IMR-90 (cell line): ENCODE measurements around the gene UNKL. TPM values are rescaled to one million over a fixed set of nuclear protein-coding genes. Genes with fewer than 3 reads are reported as not detected.
A peak's percentile ranks its signal among the peaks of the same experiment; 100 is the strongest.

ENCODE experiments used
- ATAC-seq: fragments of 200-7000 bp; cut with Tn5 transposase; 2 replicates; pipeline ENCODE4 v1.9.1; 2020; ENCODE audit warnings: low read depth, mild to moderate bottlenecking, moderate library complexity
- BruUV-seq: library from RNA; stranded (reverse); fragments of 400-500 nt; replicated peaks from 2 replicates; lab custom pipeline; 2021; lab: Mats Ljungman, UMichigan
- CTCF ChIA-PET: fragments of 300-600 bp; formaldehyde crosslinking; extraction: SDS; loops from one replicate; lab custom pipeline; 2021; ENCODE audit warnings: antibody characterized with exemption; lab: Yijun Ruan, JAX
- POLR2A ChIA-PET: fragments of 300-600 bp; sonication (Branson Sonifier 250); formaldehyde crosslinking; loops from one replicate; lab custom pipeline; 2022; ENCODE audit warnings: antibody characterized with exemption; ENCODE audit not compliant: unreplicated experiment; lab: Charles Lee
- DNase-seq: peaks from one replicate; pipeline ENCODE4 v3.0.0; 2013
- H2AFZ ChIP-seq: replicated peaks from 2 replicates; pipeline ENCODE3; 2013; ENCODE audit warnings: low read length, mild to moderate bottlenecking; ENCODE audit not compliant: poor library complexity
- H2AK5ac ChIP-seq: 2 replicates; pipeline ENCODE4 v1.6.1; 2013; ENCODE audit warnings: low read depth, low read length, inconsistent platforms
- H2AK9ac ChIP-seq: replicated peaks from 2 replicates; pipeline ENCODE3; 2013; ENCODE audit warnings: mild to moderate bottlenecking, low read depth, low read length, moderate library complexity; ENCODE audit not compliant: poor library complexity
- H2BK120ac ChIP-seq: 2 replicates; pipeline ENCODE4 v1.6.1; 2013; ENCODE audit warnings: low read depth, low read length, inconsistent platforms
- H2BK15ac ChIP-seq: 3 replicates; pipeline ENCODE4 v1.6.1; 2013; ENCODE audit warnings: low read depth, low read length, inconsistent platforms
- H2BK20ac ChIP-seq: 2 replicates; pipeline ENCODE4 v1.6.1; 2013; ENCODE audit warnings: low read depth, mild to moderate bottlenecking, inconsistent platforms, low read length, moderate library complexity
- H2BK5ac ChIP-seq: 2 replicates; pipeline ENCODE4 v1.6.1; 2013; ENCODE audit warnings: mild to moderate bottlenecking, low read depth, low read length, inconsistent platforms; ENCODE audit not compliant: poor library complexity, severe bottlenecking
- H3K14ac ChIP-seq: replicated peaks from 2 replicates; pipeline ENCODE4 v1.6.1; 2013; ENCODE audit warnings: low read depth, low read length, inconsistent platforms
- H3K18ac ChIP-seq: 2 replicates; pipeline ENCODE4 v1.6.1; 2013; ENCODE audit warnings: low read depth, low read length, control low read depth
- H3K23ac ChIP-seq: 2 replicates; pipeline ENCODE4 v1.6.1; 2013; ENCODE audit warnings: low read depth, low read length, inconsistent platforms
- H3K27ac ChIP-seq: 2 replicates; pipeline ENCODE4 v1.5.1; 2013; ENCODE audit warnings: mild to moderate bottlenecking, control low read depth, low read length; ENCODE audit not compliant: insufficient read depth
- H3K27me3 ChIP-seq: 2 replicates; pipeline ENCODE4 v1.6.1; 2013; ENCODE audit warnings: low read length; ENCODE audit not compliant: control insufficient read depth, insufficient read depth
- H3K36me3 ChIP-seq: 2 replicates; pipeline ENCODE4 v1.6.1; 2013; ENCODE audit warnings: low read length, mixed read lengths; ENCODE audit not compliant: control insufficient read depth, insufficient read depth
- H3K4ac ChIP-seq: 2 replicates; pipeline ENCODE4 v1.6.1; 2013; ENCODE audit warnings: low read depth, low read length, inconsistent platforms
- H3K4me1 ChIP-seq: 2 replicates; pipeline ENCODE4 v1.6.1; 2013; ENCODE audit warnings: low read length, mixed read lengths; ENCODE audit not compliant: control insufficient read depth, insufficient read depth
- H3K4me2 ChIP-seq: 2 replicates; pipeline ENCODE4 v1.6.1; 2013; ENCODE audit warnings: low read depth, mild to moderate bottlenecking, control low read depth, low read length, moderate library complexity
- H3K4me3 ChIP-seq: 2 replicates; pipeline ENCODE4 v1.5.1; 2013; ENCODE audit warnings: low read depth, mild to moderate bottlenecking, control low read depth, low read length, moderate library complexity; ENCODE audit not compliant: insufficient read depth
- H3K56ac ChIP-seq: 2 replicates; pipeline ENCODE4 v1.6.1; 2013; ENCODE audit warnings: low read length, inconsistent platforms; ENCODE audit not compliant: insufficient read depth; ENCODE audit errors: extremely low read depth
- H3K79me1 ChIP-seq, 2 experiments: 2 replicates each; pipeline ENCODE4 v1.6.1; 2013; ENCODE audit warnings: low read length in 2 of 2, inconsistent platforms in 1 of 2, low read depth in 1 of 2
- H3K9ac ChIP-seq: 2 replicates; pipeline ENCODE4 v1.6.1; 2013; ENCODE audit warnings: low read depth, low read length, control low read depth
- H3K9me1 ChIP-seq: 2 replicates; pipeline ENCODE4 v1.6.1; 2013; ENCODE audit warnings: low read length, inconsistent platforms; ENCODE audit not compliant: insufficient read depth
- H3K9me3 ChIP-seq: 2 replicates; pipeline ENCODE4 v1.6.1; 2013; ENCODE audit warnings: low read length; ENCODE audit not compliant: control insufficient read depth, insufficient read depth
- H4K20me1 ChIP-seq: 2 replicates; pipeline ENCODE4 v1.6.1; 2013; ENCODE audit warnings: low read length, inconsistent platforms; ENCODE audit not compliant: insufficient read depth
- H4K5ac ChIP-seq: 2 replicates; pipeline ENCODE4 v1.6.1; 2013; ENCODE audit warnings: mild to moderate bottlenecking, low read depth, low read length, control low read depth
- H4K8ac ChIP-seq, 2 experiments: 2 replicates each; pipeline ENCODE4 v1.6.1; 2013; ENCODE audit warnings: low read depth in 2 of 2, low read length in 2 of 2, control low read depth in 1 of 2, inconsistent platforms in 1 of 2
- H4K91ac ChIP-seq: 2 replicates; pipeline ENCODE4 v1.6.1; 2013; ENCODE audit warnings: low read depth, low read length, inconsistent platforms; ENCODE audit not compliant: insufficient read depth
- CEBPB ChIP-seq: IDR thresholded peaks from 2 replicates; pipeline ENCODE4 v1.6.1; 2012; ENCODE audit warnings: low read depth, low read length, improper control_type of control experiment
- CHD1 ChIP-seq: IDR thresholded peaks from 2 replicates; pipeline ENCODE4 v1.6.1; 2012; ENCODE audit warnings: low read depth, low read length, improper control_type of control experiment
- CTCF ChIP-seq: conservative IDR thresholded peaks from 2 replicates; pipeline ENCODE4 v1.5.1; 2012; ENCODE audit warnings: mild to moderate bottlenecking, low read depth, low read length, improper control_type of control experiment
- FOS ChIP-seq: fragments of 150-350 bp; IDR thresholded peaks from 2 replicates; pipeline ENCODE4 v1.6.1; 2016; ENCODE audit warnings: low read depth, low read length
- POLR2A ChIP-seq: IDR thresholded peaks from 2 replicates; pipeline ENCODE4 v1.6.1; 2012; ENCODE audit warnings: mild to moderate bottlenecking, low read depth, low read length
- RCOR1 ChIP-seq: IDR thresholded peaks from 2 replicates; pipeline ENCODE4 v1.6.1; 2012; ENCODE audit warnings: mild to moderate bottlenecking, low read length, improper control_type of control experiment; ENCODE audit not compliant: insufficient replicate concordance
- SMC3 ChIP-seq: fragments of 150-350 bp; IDR thresholded peaks from 2 replicates; pipeline ENCODE4 v1.6.1; 2016; ENCODE audit warnings: low read depth, mild to moderate bottlenecking, antibody characterized with exemption, low read length, moderate library complexity
- WGBS, 2 experiments: methylation state at CpG; one replicate each; pipeline versions ENCODE4 v1.1.5 to v1.1.7; 2013; ENCODE audit warnings: missing lambda C conversion rate in 2 of 2; ENCODE audit not compliant: insufficient read length in 1 of 2; ENCODE audit errors: extremely low coverage in 2 of 2; 5-methylcytosine and 5-hydroxymethylcytosine counted together
- dilution Hi-C: fragments of 300-500 bp; cut with HindIII; formaldehyde crosslinking; loops from one replicate; pipeline ENCODE4 v1.14.3; 2018; ENCODE audit warnings: low sequenced_read_pairs; ENCODE audit not compliant: unreplicated experiment
- in situ Hi-C: fragments of 300-500 bp; cut with MboI; formaldehyde crosslinking; loops from 3 replicates; pipeline ENCODE4 v1.14.3; 2019; ENCODE audit warnings: low sequenced_read_pairs, inconsistent platforms, mixed read lengths
- intact Hi-C: fragments of 100-400 bp; cut with micrococcal nuclease; formaldehyde crosslinking; loops from 2 replicates; pipeline ENCODE4 v1.10.0; 2022
- polyA plus RNA-seq, 3 experiments: library from polyadenylated mRNA; depleted of rRNA; stranded (reverse); fragments of >200 nt; gene quantifications; 2 replicates each; pipeline ENCODE4 v1.2.3, GENCODE V29; 2012; ENCODE audit warnings: low replicate concordance in 1 of 3
- total RNA-seq: library from RNA; depleted of rRNA; stranded (reverse); fragments of >200 nt; gene quantifications from 2 replicates; pipeline ENCODE4 v1.2.3, GENCODE V29; 2012

UNKL gene
- total and polyA plus RNA-seq, 2 of the 4 experiments (the other 2 are of a cell fraction) = 4.1 to 13.3 TPM

- CTCF ChIA-PET = no interaction called here
Measured at GRCh38 chr16:1347286-1347855, 67.1 kb downstream of the UNKL start.

More at GRCh38 chr16:1347286-1347855, 67.1 kb downstream of the UNKL start:
- ATAC-seq (no peak), DNase-seq (no peak)
- no peak overlapping the region for H3K9ac ChIP-seq
- H3K23ac ChIP-seq = no peak overlapping the region
- H3K27ac ChIP-seq = no peak overlapping the region
- no peak overlapping the region for H2BK20ac ChIP-seq
- H3K36me3 ChIP-seq = peaks cover 25% of the 10 kb centered on the region
- in situ Hi-C loops (no loop called here), dilution Hi-C loops (no loop called here), intact Hi-C loops (no loop called here)
- H4K91ac ChIP-seq = no peak overlapping the region
- H3K27me3 ChIP-seq = no peaks in the 10 kb centered on the region
- no peak overlapping the region for H2BK15ac ChIP-seq
- WGBS, 2 experiments = 93% methylated on average over 10 of the region's 31 CpGs; no CpG with 5 or more reads in 1 of the 2 experiments
- H3K4ac ChIP-seq = no peak overlapping the region
- H2BK5ac ChIP-seq = no peak overlapping the region
- H3K14ac ChIP-seq = no peak overlapping the region
- no peak overlapping the region for H3K4me2 ChIP-seq
- no peak overlapping the region for H3K18ac ChIP-seq
- no peak overlapping the region for H2AFZ ChIP-seq
- no peak overlapping the region for H4K5ac ChIP-seq
- no peak overlapping the region for H3K4me3 ChIP-seq
- H2BK120ac ChIP-seq = no peak overlapping the region
- TF ChIP-seq RCOR1 (no peak), POLR2A (no peak), CTCF (no peak), SMC3 (no peak), CEBPB (no peak), FOS (no peak), CHD1 (no peak)
- no peak overlapping the region for H3K56ac ChIP-seq
- H3K9me1 ChIP-seq = no peaks in the 10 kb centered on the region
- no peak overlapping the region for H4K8ac ChIP-seq
- H3K4me1 ChIP-seq = peaks cover 8% of the 10 kb centered on the region
- peaks cover 11 to 29% of the 10 kb centered on the region in 2 experiments; a peak in 3 of 4 replicates for H3K79me1 ChIP-seq
- POLR2A ChIA-PET = no interaction called here
- BruUV-seq = no TSS peak
- H2AK5ac ChIP-seq = no peak overlapping the region
- H4K20me1 ChIP-seq = peaks cover 4% of the 10 kb centered on the region; the same call in 1 of the 2 replicates
- no peaks in the 10 kb centered on the region for H3K9me3 ChIP-seq
- H2AK9ac ChIP-seq = peak overlapping the region; percentile 65
